ENCODE data around the gene EMC1.
"Not testable (repeated sequence)": the region's sequence is repeated elsewhere in the genome, so short reads cannot be mapped to it uniquely, and the experiment has no call there.

Gene EMC1

GRCh38 chr1:19199329-19199968 is 51.9 kb downstream of the EMC1 start:
- no peak for TF ChIP-seq ZNF274 (IDR thresholded peaks at IDR 0.05; ENCODE audit: low read depth, low read length)
- H3K4me3 ChIP-seq (ENCODE audit: low read length), result no peak overlapping the region

- H3K4me3 ChIP-seq (ENCODE audit: low read length), result no peak overlapping the region
- no peak for TF ChIP-seq ZNF274 (IDR thresholded peaks at IDR 0.05; ENCODE audit: low read depth, low read length)
Observed at GRCh38 chr1:19198820-19199219, 52.5 kb downstream of the EMC1 start.

DNA sequence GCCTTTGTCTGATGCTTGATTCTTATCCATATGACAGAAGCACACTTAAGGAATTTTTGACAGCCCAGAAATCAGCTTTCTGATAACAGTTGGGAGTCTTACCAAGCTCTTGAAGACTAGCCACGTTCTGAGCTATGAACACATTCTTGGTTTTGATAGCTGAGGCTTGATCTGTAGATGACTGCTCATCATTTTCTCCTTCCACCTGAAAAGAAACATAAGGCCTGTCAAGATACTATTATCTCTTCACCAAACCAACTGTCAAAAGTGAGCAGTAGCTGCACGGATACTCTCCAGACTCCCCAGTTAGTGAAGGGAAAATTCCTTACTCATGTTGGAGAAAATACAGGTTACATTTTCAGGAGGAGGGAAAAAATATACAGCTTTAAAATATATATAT is 53.5 kb downstream of the EMC1 start:
- TF ChIP-seq ZNF274 (IDR thresholded peaks at IDR 0.05; ENCODE audit: low read depth, low read length), result no peak
- H3K4me3 ChIP-seq (ENCODE audit: low read length), result no peak overlapping the region

DNA sequence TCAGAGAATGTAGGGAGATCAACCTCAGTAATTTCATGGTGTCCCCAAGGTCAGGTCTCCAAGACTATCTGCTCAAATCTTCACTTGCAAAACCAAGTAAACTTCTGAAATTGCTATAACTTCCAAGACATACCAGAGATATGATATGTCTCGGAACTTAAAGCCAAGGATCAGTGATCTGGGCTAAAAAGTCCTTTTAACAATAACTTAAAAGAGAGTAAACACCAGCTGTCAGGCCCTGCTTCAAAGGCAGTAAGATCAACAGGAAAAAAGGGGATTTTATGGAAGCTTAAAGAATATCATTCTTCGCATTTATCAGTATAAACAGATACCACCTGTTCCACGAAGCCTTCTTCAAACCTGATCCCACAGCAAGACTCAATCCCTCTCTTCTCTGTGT is 55.0 kb downstream of the EMC1 start:
- H3K4me3 ChIP-seq (ENCODE audit: low read length), result no peak overlapping the region
- TF ChIP-seq ZNF274 (IDR thresholded peaks at IDR 0.05; ENCODE audit: low read depth, low read length), result no peak

DNA sequence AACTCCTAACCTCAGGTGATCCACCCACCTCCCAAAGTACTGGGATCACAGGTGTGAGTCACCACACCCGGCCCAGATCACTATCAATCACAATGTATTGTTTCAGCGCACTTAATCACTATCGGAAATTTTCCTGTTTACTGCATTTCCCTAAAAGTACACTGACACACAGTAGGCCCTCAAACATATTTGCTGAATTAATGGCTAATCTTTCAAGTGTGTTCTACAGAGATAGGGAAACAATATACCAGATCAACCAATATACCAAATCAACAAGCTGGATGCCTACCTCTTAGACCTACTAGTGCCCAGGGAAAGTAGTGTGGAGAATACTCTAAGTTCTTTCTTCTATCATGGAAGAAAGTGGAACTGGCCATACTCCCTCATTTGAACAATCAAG is 58.3 kb downstream of the EMC1 start:
- no peak for TF ChIP-seq ZNF274 (IDR thresholded peaks at IDR 0.05; ENCODE audit: low read depth, low read length)
- H3K4me3 ChIP-seq (ENCODE audit: low read length), result no peak overlapping the region

DNA sequence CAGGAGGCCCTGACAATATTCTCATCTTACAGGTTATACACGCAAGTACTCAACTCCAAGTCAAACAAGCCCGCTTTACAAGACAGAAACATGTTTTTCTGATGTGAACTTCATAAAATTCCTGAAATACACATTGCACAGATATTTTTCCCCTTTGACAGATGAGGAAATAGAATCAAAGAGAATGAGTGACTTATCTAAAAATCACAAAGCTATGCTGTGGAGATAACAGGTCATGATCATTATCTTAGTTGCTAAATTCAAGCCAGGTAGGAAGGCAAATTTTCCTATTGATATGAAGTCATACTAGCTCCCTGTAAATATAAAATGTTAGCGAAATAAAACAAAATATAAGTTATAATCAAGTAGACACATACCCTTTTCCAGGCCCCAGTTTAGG is 59.5 kb downstream of the EMC1 start:
- TF ChIP-seq ZNF274 (IDR thresholded peaks at IDR 0.05; ENCODE audit: low read depth, low read length), result no peak
- H3K4me3 ChIP-seq (ENCODE audit: low read length), result no peak overlapping the region

GRCh38 chr1:19190468-19190867 is 60.9 kb downstream of the EMC1 start:
- TF ChIP-seq ZNF274 (IDR thresholded peaks at IDR 0.05; ENCODE audit: low read depth, low read length), result no peak
- no peak overlapping the region for H3K4me3 ChIP-seq (ENCODE audit: low read length)

DNA sequence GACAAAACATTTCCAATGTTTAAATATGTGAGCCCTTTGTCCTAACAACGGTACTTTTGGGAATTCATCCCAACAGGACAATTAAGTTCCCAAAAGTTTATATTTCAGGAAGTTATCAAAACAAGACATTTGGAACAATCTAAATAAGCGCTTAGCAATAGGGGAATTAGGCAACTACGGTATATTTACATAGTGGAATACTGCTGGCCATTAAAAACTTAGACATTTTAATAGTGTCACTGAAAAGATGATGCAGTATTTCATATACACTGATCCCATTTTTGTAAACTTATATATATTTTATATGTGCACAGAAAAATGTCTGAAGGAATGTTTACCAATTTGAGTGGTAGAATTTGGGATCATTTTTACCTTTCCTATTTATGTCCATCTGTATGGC is 62.1 kb downstream of the EMC1 start:
- TF ChIP-seq ZNF274 (IDR thresholded peaks at IDR 0.05; ENCODE audit: low read depth, low read length), result no peak
- H3K4me3 ChIP-seq (ENCODE audit: low read length), result no peak overlapping the region

DNA sequence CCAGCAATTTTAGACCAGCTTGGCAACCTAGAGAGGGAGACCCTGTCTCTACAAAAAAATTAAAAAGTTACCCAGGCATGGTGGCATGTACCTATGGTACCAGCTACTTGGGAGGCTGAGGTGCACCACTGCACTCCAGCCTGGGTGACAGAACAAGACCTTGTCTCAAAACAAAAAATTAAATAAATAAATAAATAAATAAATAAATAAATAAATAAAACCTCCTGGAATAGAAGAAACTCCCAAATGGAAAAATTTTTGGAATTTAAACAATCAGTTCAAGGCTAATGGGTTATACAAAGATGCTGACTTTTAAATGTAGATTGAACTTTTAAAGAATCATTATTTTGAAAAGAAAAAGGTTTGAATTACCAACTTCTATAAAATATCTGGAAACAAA is 63.5 kb downstream of the EMC1 start:
- no peak overlapping the region for H3K4me3 ChIP-seq (ENCODE audit: low read length)
- TF ChIP-seq ZNF274 (IDR thresholded peaks at IDR 0.05; ENCODE audit: low read depth, low read length), result no peak

- TF ChIP-seq ZNF274 (IDR thresholded peaks at IDR 0.05; ENCODE audit: low read depth, low read length), result no peak
Observed at GRCh38 chr1:19186001-19186400, 65.3 kb downstream of the EMC1 start.

GRCh38 chr1:19182223-19182622 is 69.1 kb downstream of the EMC1 start:
- no peak overlapping the region for H3K4me3 ChIP-seq (ENCODE audit: low read length)
- no peak for TF ChIP-seq ZNF274 (IDR thresholded peaks at IDR 0.05; ENCODE audit: low read depth, low read length)

More at GRCh38 chr1:19186001-19186400, 65.3 kb downstream of the EMC1 start:
- H3K4me3 ChIP-seq (ENCODE audit: low read length), result no peak overlapping the region

DNA sequence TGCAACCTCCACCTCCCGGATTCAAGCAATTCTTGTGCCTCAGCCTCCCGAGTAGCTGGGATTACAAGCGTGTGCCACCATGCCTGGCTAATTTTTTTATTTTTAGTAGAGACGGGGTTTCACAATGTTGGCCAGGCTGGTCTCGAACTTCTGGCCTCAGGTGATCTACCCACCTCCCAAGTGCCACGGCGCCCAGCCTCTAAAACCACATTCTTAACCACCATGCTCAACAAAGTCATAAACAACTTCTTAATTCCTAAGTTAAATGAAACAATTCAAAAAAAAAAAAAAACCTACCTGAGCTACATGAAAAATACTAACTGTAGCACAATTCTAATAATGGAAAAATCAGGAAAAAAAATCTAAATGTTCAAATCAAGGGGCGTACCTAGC is 71.1 kb downstream of the EMC1 start:
- not testable (repeated sequence) for H3K4me3 ChIP-seq (ENCODE audit: low read length)

- no peak for TF ChIP-seq ZNF274 (IDR thresholded peaks at IDR 0.05; ENCODE audit: low read depth, low read length)
- H3K4me3 ChIP-seq (ENCODE audit: low read length), result no peak overlapping the region
Observed at GRCh38 chr1:19179597-19180264, 71.6 kb downstream of the EMC1 start.

- no peak overlapping the region for H3K4me3 ChIP-seq (ENCODE audit: low read length)
- no peak for TF ChIP-seq ZNF274 (IDR thresholded peaks at IDR 0.05; ENCODE audit: low read depth, low read length)
Observed at GRCh38 chr1:19178734-19179398, 72.5 kb downstream of the EMC1 start.

- H3K4me3 ChIP-seq (ENCODE audit: low read length), result no peak overlapping the region
- no peak for TF ChIP-seq ZNF274 (IDR thresholded peaks at IDR 0.05; ENCODE audit: low read depth, low read length)
Observed at GRCh38 chr1:19177811-19178210, 73.5 kb downstream of the EMC1 start.

All from GM08714 (cell line).